Muscle of arm (tissue), 14 donors: ENCODE data around the gene APEX2. TPM values are rescaled to one million over a fixed set of nuclear protein-coding genes. Genes with fewer than 3 reads are reported as not detected.
"Not testable (repeated sequence)": the region's sequence is repeated elsewhere in the genome, so short reads cannot be mapped to it uniquely, and the experiment has no call there.

Experiments
- DNase-seq: peaks from one replicate; pipeline ENCODE4 v3.0.0-alpha.2; 2013
- long read RNA-seq, 11 donors: transcript quantifications; one replicate each; lab custom pipeline, GENCODE V29; 2026
- polyA plus RNA-seq, 12 donors: library from polyadenylated mRNA; unstranded; fragments of 120-200 nt; gene quantifications; one replicate each; pipeline ENCODE4 v1.2.1, GENCODE V29; 2013; ENCODE audit not compliant: insufficient read length in 12 of 12

APEX2 gene, protein sequence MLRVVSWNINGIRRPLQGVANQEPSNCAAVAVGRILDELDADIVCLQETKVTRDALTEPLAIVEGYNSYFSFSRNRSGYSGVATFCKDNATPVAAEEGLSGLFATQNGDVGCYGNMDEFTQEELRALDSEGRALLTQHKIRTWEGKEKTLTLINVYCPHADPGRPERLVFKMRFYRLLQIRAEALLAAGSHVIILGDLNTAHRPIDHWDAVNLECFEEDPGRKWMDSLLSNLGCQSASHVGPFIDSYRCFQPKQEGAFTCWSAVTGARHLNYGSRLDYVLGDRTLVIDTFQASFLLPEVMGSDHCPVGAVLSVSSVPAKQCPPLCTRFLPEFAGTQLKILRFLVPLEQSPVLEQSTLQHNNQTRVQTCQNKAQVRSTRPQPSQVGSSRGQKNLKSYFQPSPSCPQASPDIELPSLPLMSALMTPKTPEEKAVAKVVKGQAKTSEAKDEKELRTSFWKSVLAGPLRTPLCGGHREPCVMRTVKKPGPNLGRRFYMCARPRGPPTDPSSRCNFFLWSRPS
- polyA plus RNA-seq = 10 to 100 TPM in 7 of 12 donors, 1 to 10 TPM in 4, not detected in 1; 7.5 to 13.9 (median 10.1) TPM
- long read RNA-seq, donor 1, transcript APEX2-201 (6 exons, 3,245 nt) = major isoform, 6 of 6 reads
- long read RNA-seq, donor 1, partial matches to known transcripts = 0 of 6 reads
- long read RNA-seq, donor 1, other reads (novel, unspliced or antisense) = 0 of 6 reads
- long read RNA-seq, donor 2, partial matches to known transcripts = 0 of 3 reads
- long read RNA-seq, donor 2, other reads (novel, unspliced or antisense) = 0 of 3 reads
- long read RNA-seq, donor 3, partial matches to known transcripts = 0 of 4 reads
- long read RNA-seq, donor 3, other reads (novel, unspliced or antisense) = 0 of 4 reads
- long read RNA-seq, donor 4, partial matches to known transcripts = 0 of 4 reads
- long read RNA-seq, donor 4, other reads (novel, unspliced or antisense) = 0 of 4 reads
- long read RNA-seq, donor 5, transcript APEX2-201 (6 exons, 3,245 nt) = major isoform, 5 of 5 reads
- long read RNA-seq, donor 5, partial matches to known transcripts = 0 of 5 reads
- long read RNA-seq, donor 5, other reads (novel, unspliced or antisense) = 0 of 5 reads
- long read RNA-seq, donor 6, partial matches to known transcripts = 0 of 1 reads
- long read RNA-seq, donor 6, other reads (novel, unspliced or antisense) = 0 of 1 reads
- long read RNA-seq, donor 7, partial matches to known transcripts = 0 of 4 reads
- long read RNA-seq, donor 7, other reads (novel, unspliced or antisense) = 0 of 4 reads
- long read RNA-seq, donor 8, transcript APEX2-201 (6 exons, 3,245 nt) = major isoform, 10 of 10 reads
- long read RNA-seq, donor 8, partial matches to known transcripts = 0 of 10 reads
- long read RNA-seq, donor 8, other reads (novel, unspliced or antisense) = 0 of 10 reads
- long read RNA-seq, donor 9, partial matches to known transcripts = 0 of 3 reads
- long read RNA-seq, donor 9, other reads (novel, unspliced or antisense) = 0 of 3 reads
- long read RNA-seq, donor 10, transcript APEX2-201 (6 exons, 3,245 nt) = major isoform, 5 of 5 reads
- long read RNA-seq, donor 10, partial matches to known transcripts = 0 of 5 reads
- long read RNA-seq, donor 10, other reads (novel, unspliced or antisense) = 0 of 5 reads
- long read RNA-seq, donor 11, partial matches to known transcripts = 0 of 4 reads
- long read RNA-seq, donor 11, other reads (novel, unspliced or antisense) = 0 of 4 reads

GRCh38 chrX:54999717-55000598 is at the start of gene APEX2:
TSS of gene APEX2 (plus strand) at chrX:55000363. CDS start at chrX:55000423, 60 bp downstream.
- peak; percentile 92 for DNase-seq

DNA sequence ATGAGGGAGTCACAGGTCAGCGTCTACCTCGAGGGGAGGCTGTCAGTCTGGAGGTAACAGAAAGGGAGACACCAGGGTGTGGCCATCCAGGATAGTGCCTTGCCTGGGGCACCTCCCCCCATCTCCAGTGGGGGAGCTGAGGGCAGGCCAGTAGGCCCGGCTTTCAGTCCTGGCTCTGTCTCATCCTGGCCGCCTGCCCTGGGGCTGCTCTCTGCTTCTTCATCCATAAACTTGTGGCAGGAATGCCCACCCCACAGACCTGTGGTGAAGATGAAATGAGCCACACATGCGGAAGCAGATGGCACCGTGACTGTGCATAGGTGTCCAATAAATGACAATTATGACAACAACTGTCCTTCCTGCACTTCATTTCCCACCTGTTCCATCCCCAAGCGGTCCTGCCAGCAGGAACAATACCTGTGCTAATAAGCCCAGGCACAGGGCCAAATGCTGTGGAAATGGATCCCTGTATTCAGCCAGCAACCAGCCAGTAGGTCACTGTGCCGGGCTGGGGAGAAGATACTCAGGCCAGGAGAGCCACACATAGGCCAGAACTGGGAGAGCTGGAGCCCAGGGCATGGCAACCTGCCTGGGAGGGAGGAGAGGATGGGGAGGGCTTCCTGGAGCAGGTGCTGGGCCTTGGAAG is 49.3 kb upstream of the APEX2 start:
- DNase-seq = no peak

DNA sequence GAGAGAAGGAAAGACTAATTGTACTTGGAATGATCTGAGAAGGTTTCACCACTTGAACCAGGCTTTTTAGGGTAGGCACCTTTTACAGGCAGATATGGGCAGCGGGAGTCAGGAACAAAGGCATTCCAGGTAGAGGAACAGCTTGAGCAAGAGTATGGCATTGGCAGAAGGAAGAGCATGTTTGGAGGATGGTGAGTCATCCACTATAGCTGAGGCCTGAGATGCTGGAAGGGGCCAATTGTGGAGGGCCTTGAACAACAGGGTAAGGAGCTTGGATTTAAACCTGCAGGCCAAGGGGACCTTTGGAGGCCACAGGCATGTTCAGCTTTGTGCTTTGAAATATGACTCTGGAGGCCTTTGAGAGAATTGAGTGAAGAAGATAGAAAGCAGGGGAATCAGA is 38.4 kb upstream of the APEX2 start:
- DNase-seq = no peak

GRCh38 chrX:54964766-54965497 is 35.2 kb upstream of the APEX2 start:
- DNase-seq = no peak

- no peak for DNase-seq
These were observed 22.8 kb upstream of the APEX2 start for GRCh38 chrX:54977387-54977786.

DNA sequence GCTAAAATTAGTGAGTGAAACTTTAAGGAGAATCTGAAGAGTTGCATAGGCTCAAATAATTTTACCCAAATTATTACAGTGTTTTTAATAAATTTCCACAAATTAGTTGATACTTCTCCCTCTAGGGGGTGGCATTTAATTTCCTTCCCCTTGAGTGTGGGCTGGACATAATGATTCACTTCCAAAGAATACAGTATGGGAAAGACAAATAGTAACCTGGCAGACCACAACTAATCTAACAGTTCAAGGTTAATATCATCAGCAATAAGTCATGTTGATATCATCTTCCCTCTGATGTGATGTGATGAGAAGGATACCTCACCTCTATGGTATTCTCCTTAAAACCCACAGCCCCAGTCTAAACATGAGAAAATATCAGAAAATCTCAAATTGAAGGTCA is 21.7 kb upstream of the APEX2 start:
- DNase-seq = no peak

DNA sequence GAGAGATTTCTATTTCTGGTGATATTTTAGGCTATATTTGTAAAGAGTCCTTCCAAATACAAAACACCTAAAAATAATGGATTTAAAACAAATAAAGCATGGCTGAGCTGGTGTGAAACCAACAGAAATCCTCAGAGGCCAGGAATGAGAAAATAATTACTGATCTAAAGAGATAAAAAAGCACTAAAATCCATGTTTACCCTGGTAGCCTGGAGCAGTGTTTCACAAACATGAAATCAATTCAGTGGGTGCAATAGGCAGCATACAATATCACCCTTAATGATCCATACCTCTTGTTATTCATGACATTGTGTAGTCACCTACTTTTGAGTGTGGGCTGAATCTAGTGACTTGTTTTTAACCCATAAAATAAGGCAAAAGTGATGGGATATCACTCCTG is 20.7 kb upstream of the APEX2 start:
- DNase-seq = no peak

- no peak for DNase-seq
These were observed 19.8 kb upstream of the APEX2 start for GRCh38 chrX:54980334-54980733.

- not testable (repeated sequence) for DNase-seq
These were observed 16.9 kb upstream of the APEX2 start for GRCh38 chrX:54983306-54983705.

DNA sequence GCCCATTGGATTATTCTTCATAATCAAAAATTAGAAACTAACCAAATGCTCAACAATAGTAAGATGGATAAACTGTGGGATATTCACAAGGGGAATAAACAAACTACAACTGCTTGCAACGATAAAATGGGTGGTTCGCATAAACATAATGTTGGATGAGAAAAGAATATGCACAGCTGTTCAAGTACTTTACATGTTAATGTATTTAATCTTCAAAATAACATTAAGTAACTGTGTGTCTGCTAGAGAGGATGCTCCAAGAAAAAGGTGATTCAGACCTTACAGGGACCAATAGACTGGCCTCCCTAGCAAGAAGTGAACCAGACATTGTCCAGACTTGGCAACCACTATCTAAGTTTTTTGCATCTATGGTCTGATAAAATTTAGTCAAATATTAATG is 8.5 kb upstream of the APEX2 start:
- DNase-seq = no peak

- DNase-seq = no peak
These were observed 7.1 kb upstream of the APEX2 start for GRCh38 chrX:54992911-54993622.

GRCh38 chrX:54994099-54994498 is 6.1 kb upstream of the APEX2 start, which contains the start of gene PFKFB1:
TSS of gene PFKFB1 (minus strand) at chrX:54994188. CDS start at chrX:54994007, 181 bp downstream.
- DNase-seq = no peak

- no peak for DNase-seq
These were observed 5.4 kb upstream of the APEX2 start for GRCh38 chrX:54994668-54995351.

DNA sequence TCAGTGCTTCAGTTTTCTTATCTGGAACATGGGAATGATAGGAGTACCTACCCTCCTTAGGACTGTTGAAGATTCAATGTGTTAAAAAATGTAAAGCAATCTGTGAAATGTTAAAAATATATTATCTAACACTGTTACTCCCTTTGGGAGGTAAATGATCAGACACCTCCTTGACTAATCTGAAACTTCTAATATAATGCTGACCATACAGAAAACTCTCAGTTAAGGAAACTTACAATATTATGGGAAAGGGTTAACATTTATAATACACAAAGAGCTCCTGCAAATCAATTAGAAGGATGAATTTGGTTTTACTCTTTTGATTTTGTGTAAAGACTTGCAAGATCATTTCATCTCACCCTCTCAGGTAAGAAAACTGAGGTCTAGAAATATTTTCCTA is 4.5 kb upstream of the APEX2 start:
- DNase-seq = no peak

DNA sequence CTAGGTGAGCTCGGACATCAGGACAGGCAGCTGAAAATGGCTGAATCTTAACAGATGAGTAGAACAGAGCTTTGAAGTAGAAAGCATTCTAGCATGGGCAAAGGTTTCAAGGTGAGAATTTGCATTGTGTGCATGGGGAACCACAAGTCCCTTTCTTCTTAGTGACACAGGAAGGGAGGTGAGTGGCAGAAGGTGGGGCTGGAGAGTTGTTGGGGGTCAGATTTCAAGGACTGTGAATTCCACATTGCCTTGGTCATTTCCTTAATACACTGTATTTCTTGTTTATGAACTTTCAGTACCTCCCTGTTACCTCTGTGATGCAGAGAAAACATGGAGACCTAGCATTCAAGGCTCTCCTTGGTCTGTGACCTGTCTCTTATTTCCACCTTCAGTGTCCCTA is 4.1 kb downstream of the APEX2 start:
- DNase-seq = no peak

DNA sequence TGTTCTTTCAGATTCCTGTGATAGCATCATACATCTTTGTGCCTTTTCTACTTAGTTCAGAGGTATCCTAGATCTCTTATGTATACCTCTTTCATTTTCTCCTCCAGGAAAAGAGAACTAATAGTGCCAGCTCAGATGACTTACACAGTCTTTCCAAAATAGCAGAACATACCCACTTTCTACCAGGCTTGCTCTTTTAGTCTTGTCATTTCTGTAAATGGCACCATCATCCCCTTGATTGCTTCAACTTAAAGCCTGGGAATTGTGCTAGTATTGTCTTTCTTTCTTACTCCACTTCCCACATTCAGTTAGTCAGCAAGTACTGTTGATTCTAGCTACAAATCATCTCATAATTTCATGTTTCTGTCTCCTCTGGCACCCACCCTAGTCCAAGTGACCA is 5.1 kb downstream of the APEX2 start:
- DNase-seq = no peak
